ENCODE data around the gene ITGA3.

GRCh38 chr17:50053654-50053960, 2.3 kb upstream of the ITGA3 start:
- TF ChIP-seq NFIC (IDR thresholded peaks at IDR 0.05; ENCODE audit: borderline replicate concordance) (0 out of 2 replicates have a peak, but pooled peaks have one; percentile 8), MXI1 (IDR thresholded peaks at IDR 0.05; ENCODE audit: low read depth, low read length) (no peak), EZH2phosphoT487 (IDR thresholded peaks at IDR 0.05; ENCODE audit: borderline replicate concordance, low read depth) (no peak), MEF2A (IDR thresholded peaks at IDR 0.05; ENCODE audit: borderline replicate concordance, low read depth) (no peak), PBX3 (IDR thresholded peaks at IDR 0.05) (peak; percentile 95), GABPA (IDR thresholded peaks at IDR 0.05; ENCODE audit: low read depth) (no peak), CTCF (IDR thresholded peaks at IDR 0.05) (no peak)
